Choroid plexus epithelial cell (primary cell): ENCODE data around the gene HIPK3.

Experiments
- DNase-seq: peaks from one replicate; pipeline ENCODE4 v3.0.0-alpha.2; 2010; ENCODE audit warnings: low read depth
- H3K4me3 ChIP-seq: 2 replicates; pipeline ENCODE4 v1.5.1; 2011; ENCODE audit warnings: low read depth, mild to moderate bottlenecking, control low read depth, low read length, moderate library complexity
- CTCF ChIP-seq: conservative IDR thresholded peaks from 2 replicates; pipeline ENCODE4 v1.5.1; 2011; ENCODE audit warnings: low read depth, mild to moderate bottlenecking, control low read depth, inconsistent platforms, low read length, moderate library complexity

The HIPK3 gene

GRCh38 chr11:33271059-33271458, 13.9 kb downstream of the HIPK3 start:
- DNase-seq: no peak
- no peak for TF ChIP-seq CTCF
- no peak overlapping the region for H3K4me3 ChIP-seq

GRCh38 chr11:33272338-33273107, 15.3 kb downstream of the HIPK3 start:
- DNase-seq: no peak
- no peak overlapping the region for H3K4me3 ChIP-seq
- TF ChIP-seq CTCF: no peak

GRCh38 chr11:33273656-33274055, 16.5 kb downstream of the HIPK3 start:
- TF ChIP-seq CTCF: no peak
- H3K4me3 ChIP-seq: no peak overlapping the region
- DNase-seq: no peak

- no peak for DNase-seq
- H3K4me3 ChIP-seq: no peak overlapping the region
- TF ChIP-seq CTCF: no peak
Observed at GRCh38 chr11:33280411-33280810, 23.2 kb downstream of the HIPK3 start.

- DNase-seq: no peak
- no peak for TF ChIP-seq CTCF
Observed at GRCh38 chr11:33281758-33282157, 24.6 kb downstream of the HIPK3 start.

GRCh38 chr11:33284818-33285217, 27.6 kb downstream of the HIPK3 start:
- no peak for DNase-seq
- no peak for TF ChIP-seq CTCF
- no peak overlapping the region for H3K4me3 ChIP-seq

More at GRCh38 chr11:33281758-33282157, 24.6 kb downstream of the HIPK3 start:
- no peak overlapping the region for H3K4me3 ChIP-seq

- DNase-seq: no peak
- H3K4me3 ChIP-seq: no peak overlapping the region
- no peak for TF ChIP-seq CTCF
Observed at GRCh38 chr11:33290319-33290718, 33.1 kb downstream of the HIPK3 start.
